Measurements from ENCODE around the gene POLR2M.

DNA sequence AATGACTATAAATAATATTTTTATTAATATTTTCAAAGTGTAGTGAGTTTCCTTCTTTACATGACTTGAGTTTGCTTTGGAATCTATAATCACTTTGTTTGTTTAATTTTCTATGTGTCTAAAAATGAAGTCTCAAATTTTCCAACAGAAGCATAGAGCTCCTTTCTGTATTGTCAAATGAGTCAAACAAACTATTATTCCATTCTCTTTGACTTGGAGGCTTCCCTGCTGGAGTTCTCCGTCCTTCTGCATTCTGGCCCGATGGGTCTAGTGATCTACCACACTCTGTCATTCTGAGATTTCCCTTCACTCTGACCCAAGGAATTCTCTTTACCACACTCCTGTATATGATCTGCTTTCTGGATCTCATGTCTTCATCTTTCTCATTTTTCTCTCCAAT is 30.1 kb downstream of the POLR2M start:
- TF ChIP-seq POLR2A (IDR thresholded peaks at IDR 0.05; ENCODE audit: low read length) (no peak), GATA1 (IDR thresholded peaks at IDR 0.05; ENCODE audit: low read depth, low read length) (no peak)
